Panc1 (cell line): ENCODE results near the gene ARHGAP4. TPM values are rescaled to one million over a fixed set of nuclear protein-coding genes. Genes with fewer than 3 reads are reported as not detected.

Source experiments
- ATAC-seq: fragments of 200-7000 bp; cut with Tn5 transposase; 2 replicates; pipeline ENCODE4 v1.9.1; 2020; ENCODE audit warnings: mild to moderate bottlenecking, moderate library complexity
- BruUV-seq: library from RNA; stranded (reverse); fragments of 400-500 nt; replicated peaks from 2 replicates; lab custom pipeline; 2021; lab: Mats Ljungman, UMichigan
- CTCF ChIA-PET: fragments of 300-600 bp; sonication (Branson Sonifier 250); formaldehyde crosslinking; loops from one replicate; lab custom pipeline; 2022; ENCODE audit warnings: antibody characterized with exemption; lab: Charles Lee
- POLR2A ChIA-PET: fragments of 300-600 bp; sonication (Branson Sonifier 250); formaldehyde crosslinking; loops from one replicate; lab custom pipeline; 2022; ENCODE audit warnings: antibody characterized with exemption; lab: Charles Lee
- DNase-seq: peaks from one replicate; pipeline ENCODE4 v3.0.0-alpha.2; 2010; ENCODE audit warnings: low read depth, low spot score
- H3K27ac ChIP-seq: 2 replicates; pipeline ENCODE4 v1.5.1; 2011; ENCODE audit warnings: mild to moderate bottlenecking, low read length, inconsistent platforms
- H3K27me3 ChIP-seq: fragments of 200-500 bp; sonication (Bioruptor generic); 2 replicates; pipeline ENCODE4 v1.6.0; 2014; ENCODE audit warnings: low read length, inconsistent platforms; ENCODE audit not compliant: control insufficient read depth, insufficient read depth
- H3K36me3 ChIP-seq: fragments of 200-500 bp; sonication (Bioruptor generic); 2 replicates; pipeline ENCODE4 v1.5.1; 2014; ENCODE audit warnings: inconsistent platforms, mild to moderate bottlenecking, low read length, moderate library complexity; ENCODE audit not compliant: control insufficient read depth, insufficient read depth
- H3K4me1 ChIP-seq: 2 replicates; pipeline ENCODE4 v1.5.1; 2011; ENCODE audit warnings: inconsistent platforms, mild to moderate bottlenecking, low read length, moderate library complexity; ENCODE audit not compliant: control insufficient read depth, insufficient read depth
- H3K4me3 ChIP-seq, 2 experiments: 2 replicates each; pipeline ENCODE4 v1.5.1; 2011 to 2012; ENCODE audit warnings: low read depth in 2 of 2, low read length in 2 of 2, mild to moderate bottlenecking in 2 of 2, inconsistent platforms in 1 of 2, moderate library complexity in 1 of 2
- H3K9me3 ChIP-seq: fragments of 200-500 bp; sonication (Bioruptor generic); 2 replicates; pipeline ENCODE4 v1.5.1; 2014; ENCODE audit warnings: low read depth, mild to moderate bottlenecking, inconsistent platforms, low read length, moderate library complexity; ENCODE audit not compliant: control insufficient read depth, insufficient read depth
- POLR2AphosphoS5 ChIP-seq: IDR thresholded peaks from 2 replicates; pipeline ENCODE4 v1.6.1; 2012; ENCODE audit warnings: mild to moderate bottlenecking, low read depth, low read length, moderate library complexity
- SIN3A ChIP-seq: IDR thresholded peaks from 2 replicates; pipeline ENCODE4 v1.6.1; 2012; ENCODE audit warnings: low read depth, mild to moderate bottlenecking, low read length, moderate library complexity, borderline replicate concordance; ENCODE audit not compliant: insufficient read depth
- TCF7L2 ChIP-seq: IDR thresholded peaks from 2 replicates; pipeline ENCODE4 v1.6.1; 2011; ENCODE audit warnings: mild to moderate bottlenecking, low read depth, low read length, inconsistent platforms
- in situ Hi-C: cut with HindIII; loops from 2 replicates; pipeline ENCODE4 v1.10.0; 2016; ENCODE audit warnings: low sequenced_read_pairs, low pct_unique_long_range_greater_than_20kb
- intact Hi-C: fragments of 100-400 bp; cut with micrococcal nuclease; formaldehyde crosslinking; loops from one replicate; pipeline ENCODE4 v1.10.0; 2022; ENCODE audit not compliant: unreplicated experiment
- total RNA-seq: library from RNA; stranded (reverse); gene quantifications from one replicate; pipeline ENCODE4 v1.2.1, GENCODE V29; 2021; ENCODE audit not compliant: unreplicated experiment
- TF ChIP-seq, protein P1 (sequence below), 2 experiments: IDR thresholded peaks; 2 replicates each; pipeline ENCODE4 v1.6.1; 2011 to 2012; ENCODE audit warnings: low read depth in 2 of 2, control low read depth in 1 of 2, low read length in 1 of 2, mild to moderate bottlenecking in 1 of 2, moderate library complexity in 1 of 2; ENCODE audit not compliant: insufficient read depth in 1 of 2
- TF ChIP-seq, protein P2 (sequence below): fragments of 450-650 bp; IDR thresholded peaks from 2 replicates; pipeline ENCODE4 v1.5.1; 2017; ENCODE audit warnings: mild to moderate bottlenecking

The ARHGAP4 gene
- total RNA-seq, 1 experiment from 2014 or later = 225 TPM

DNA sequence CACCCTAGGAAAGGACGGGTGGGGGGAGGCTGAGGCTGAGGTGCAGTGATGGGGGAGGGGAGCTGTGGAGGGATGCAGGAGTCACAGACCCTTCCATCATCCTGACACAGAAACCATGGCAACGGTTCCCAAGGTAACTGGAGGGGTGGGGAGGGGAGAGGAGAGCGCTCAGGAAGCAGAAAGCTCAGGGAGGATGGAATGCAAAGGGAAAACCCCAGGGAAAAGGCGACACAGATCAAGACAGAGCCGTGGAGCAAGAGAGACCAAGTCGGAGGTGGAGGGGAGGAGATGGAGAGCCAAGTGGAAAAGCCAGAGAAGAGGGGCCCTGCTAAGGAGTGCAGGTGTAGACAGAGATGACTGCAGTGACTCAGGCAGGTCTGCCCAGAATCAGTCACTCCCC lies 54.6 kb downstream of the ARHGAP4 start:
- Histone ChIP-seq H3K9me3 (no peaks in the 10 kb centered on the region), H3K27me3 (no peaks in the 10 kb centered on the region), H3K4me1 (peaks cover 14% of the 10 kb centered on the region), H3K36me3 (no peaks in the 10 kb centered on the region; the same call in 1 of the 2 replicates), H3K4me3 (no peak overlapping the region), H3K27ac (no peak overlapping the region)
- ChIA-PET CTCF (no interaction called here), POLR2A (no interaction called here)
- BruUV-seq = no TSS peak
- DNase-seq (no peak), ATAC-seq (no peak)
- intact Hi-C loops (no loop called here), in situ Hi-C loops (no loop called here)
- TF ChIP-seq, protein P1, sequence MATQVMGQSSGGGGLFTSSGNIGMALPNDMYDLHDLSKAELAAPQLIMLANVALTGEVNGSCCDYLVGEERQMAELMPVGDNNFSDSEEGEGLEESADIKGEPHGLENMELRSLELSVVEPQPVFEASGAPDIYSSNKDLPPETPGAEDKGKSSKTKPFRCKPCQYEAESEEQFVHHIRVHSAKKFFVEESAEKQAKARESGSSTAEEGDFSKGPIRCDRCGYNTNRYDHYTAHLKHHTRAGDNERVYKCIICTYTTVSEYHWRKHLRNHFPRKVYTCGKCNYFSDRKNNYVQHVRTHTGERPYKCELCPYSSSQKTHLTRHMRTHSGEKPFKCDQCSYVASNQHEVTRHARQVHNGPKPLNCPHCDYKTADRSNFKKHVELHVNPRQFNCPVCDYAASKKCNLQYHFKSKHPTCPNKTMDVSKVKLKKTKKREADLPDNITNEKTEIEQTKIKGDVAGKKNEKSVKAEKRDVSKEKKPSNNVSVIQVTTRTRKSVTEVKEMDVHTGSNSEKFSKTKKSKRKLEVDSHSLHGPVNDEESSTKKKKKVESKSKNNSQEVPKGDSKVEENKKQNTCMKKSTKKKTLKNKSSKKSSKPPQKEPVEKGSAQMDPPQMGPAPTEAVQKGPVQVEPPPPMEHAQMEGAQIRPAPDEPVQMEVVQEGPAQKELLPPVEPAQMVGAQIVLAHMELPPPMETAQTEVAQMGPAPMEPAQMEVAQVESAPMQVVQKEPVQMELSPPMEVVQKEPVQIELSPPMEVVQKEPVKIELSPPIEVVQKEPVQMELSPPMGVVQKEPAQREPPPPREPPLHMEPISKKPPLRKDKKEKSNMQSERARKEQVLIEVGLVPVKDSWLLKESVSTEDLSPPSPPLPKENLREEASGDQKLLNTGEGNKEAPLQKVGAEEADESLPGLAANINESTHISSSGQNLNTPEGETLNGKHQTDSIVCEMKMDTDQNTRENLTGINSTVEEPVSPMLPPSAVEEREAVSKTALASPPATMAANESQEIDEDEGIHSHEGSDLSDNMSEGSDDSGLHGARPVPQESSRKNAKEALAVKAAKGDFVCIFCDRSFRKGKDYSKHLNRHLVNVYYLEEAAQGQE (IDR thresholded peaks at IDR 0.05; ENCODE audit: insufficient read depth in 1 of 2, low read depth in 2 of 2, low read length in 1 of 2) = no peak
- no peak for TF ChIP-seq SIN3A
- no peak for TF ChIP-seq POLR2AphosphoS5
- TF ChIP-seq, protein P2, sequence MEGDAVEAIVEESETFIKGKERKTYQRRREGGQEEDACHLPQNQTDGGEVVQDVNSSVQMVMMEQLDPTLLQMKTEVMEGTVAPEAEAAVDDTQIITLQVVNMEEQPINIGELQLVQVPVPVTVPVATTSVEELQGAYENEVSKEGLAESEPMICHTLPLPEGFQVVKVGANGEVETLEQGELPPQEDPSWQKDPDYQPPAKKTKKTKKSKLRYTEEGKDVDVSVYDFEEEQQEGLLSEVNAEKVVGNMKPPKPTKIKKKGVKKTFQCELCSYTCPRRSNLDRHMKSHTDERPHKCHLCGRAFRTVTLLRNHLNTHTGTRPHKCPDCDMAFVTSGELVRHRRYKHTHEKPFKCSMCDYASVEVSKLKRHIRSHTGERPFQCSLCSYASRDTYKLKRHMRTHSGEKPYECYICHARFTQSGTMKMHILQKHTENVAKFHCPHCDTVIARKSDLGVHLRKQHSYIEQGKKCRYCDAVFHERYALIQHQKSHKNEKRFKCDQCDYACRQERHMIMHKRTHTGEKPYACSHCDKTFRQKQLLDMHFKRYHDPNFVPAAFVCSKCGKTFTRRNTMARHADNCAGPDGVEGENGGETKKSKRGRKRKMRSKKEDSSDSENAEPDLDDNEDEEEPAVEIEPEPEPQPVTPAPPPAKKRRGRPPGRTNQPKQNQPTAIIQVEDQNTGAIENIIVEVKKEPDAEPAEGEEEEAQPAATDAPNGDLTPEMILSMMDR = no peak
- TF ChIP-seq TCF7L2 = no peak

DNA sequence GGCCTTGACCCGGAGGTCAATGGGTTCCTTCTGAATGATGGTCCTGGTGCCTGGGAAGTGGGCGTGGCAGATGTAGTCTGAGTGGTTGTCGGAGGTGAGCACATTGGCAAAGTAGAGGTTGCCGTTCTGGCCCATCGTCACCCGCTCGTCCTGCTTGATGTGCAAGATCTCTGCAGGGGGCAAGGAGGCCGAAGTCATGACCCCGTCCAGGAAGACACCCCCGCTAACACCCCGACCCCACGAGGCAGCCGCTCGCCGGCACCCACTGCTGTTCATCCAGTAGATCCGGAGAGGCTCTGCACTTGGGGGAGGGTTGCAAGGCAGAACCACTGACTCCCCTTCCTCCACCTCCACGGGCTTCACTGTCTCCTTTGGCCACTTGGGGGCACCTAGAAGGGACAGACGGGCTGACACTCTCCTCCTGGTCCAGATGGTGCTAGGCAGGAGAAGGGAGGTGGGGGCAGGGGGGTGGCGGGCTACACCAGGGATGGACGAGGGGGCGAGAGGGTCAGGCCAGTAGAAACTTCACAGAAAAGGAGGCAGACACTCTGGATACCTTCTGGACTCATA lies 55.2 kb downstream of the ARHGAP4 start:
- ChIA-PET POLR2A (no interaction called here), CTCF (no interaction called here)
- no peak overlapping the region for H3K27ac ChIP-seq
- no peaks in the 10 kb centered on the region for H3K9me3 ChIP-seq
- intact Hi-C loops = no loop called here
- H3K36me3 ChIP-seq = no peaks in the 10 kb centered on the region; the same call in 1 of the 2 replicates
- H3K4me3 ChIP-seq = no peak overlapping the region
- in situ Hi-C loops = no loop called here
- no TSS peak for BruUV-seq
- TF ChIP-seq, protein P2 = no peak
- DNase-seq = no peak
- H3K4me1 ChIP-seq = peaks cover 14% of the 10 kb centered on the region
- H3K27me3 ChIP-seq = no peaks in the 10 kb centered on the region
- no peak for ATAC-seq
